Measurements from ENCODE around the gene PLA2G4C. TPM values are rescaled to one million over a fixed set of nuclear protein-coding genes. Genes with fewer than 3 reads are reported as not detected.

PLA2G4C gene
- total RNA-seq, 1 experiment from 2014 or later, result 5.9 TPM

GRCh38 chr19:48033604-48034003 lies 77.0 kb downstream of the PLA2G4C start:
- Histone ChIP-seq H3K4me1 (ENCODE audit: low read length) (no peaks in the 10 kb centered on the region), H3K9ac (ENCODE audit: low read length) (no peak overlapping the region), H3K27ac (ENCODE audit: low read length) (no peak overlapping the region), H3K36me3 (ENCODE audit: insufficient read depth, low read length) (no peaks in the 10 kb centered on the region), H3K4me3 (ENCODE audit: low read length) (no peak overlapping the region), H3K9me3 (ENCODE audit: low read length) (peaks cover 4% of the 10 kb centered on the region), H3K4me2 (ENCODE audit: low read depth, low read length, poor library complexity, severe bottlenecking) (no peak overlapping the region), H2AFZ (ENCODE audit: low read length) (no peak overlapping the region), H3K79me2 (ENCODE audit: low read length) (no peaks in the 10 kb centered on the region), H4K20me1 (ENCODE audit: insufficient read depth, low read depth, low read length) (no peaks in the 10 kb centered on the region), H3K27me3 (ENCODE audit: low read length) (no peaks in the 10 kb centered on the region), H3K9me2 (replicated peaks; ENCODE audit: insufficient read depth, low read length) (no peaks in the 10 kb centered on the region)
- DNase-seq, result no peak

- DNase-seq, result no peak
- Histone ChIP-seq H3K79me2 (ENCODE audit: low read length) (no peaks in the 10 kb centered on the region), H3K36me3 (ENCODE audit: insufficient read depth, low read length) (no peaks in the 10 kb centered on the region), H3K27me3 (ENCODE audit: low read length) (no peaks in the 10 kb centered on the region), H3K27ac (ENCODE audit: low read length) (no peak overlapping the region), H3K9me3 (ENCODE audit: low read length) (no peaks in the 10 kb centered on the region), H3K4me1 (ENCODE audit: low read length) (no peaks in the 10 kb centered on the region), H3K9ac (ENCODE audit: low read length) (no peak overlapping the region), H3K4me2 (ENCODE audit: low read depth, low read length, poor library complexity, severe bottlenecking) (no peak overlapping the region), H3K9me2 (replicated peaks; ENCODE audit: insufficient read depth, low read length) (no peaks in the 10 kb centered on the region), H4K20me1 (ENCODE audit: insufficient read depth, low read depth, low read length) (no peaks in the 10 kb centered on the region), H2AFZ (ENCODE audit: low read length) (no peak overlapping the region), H3K4me3 (ENCODE audit: low read length) (no peak overlapping the region)
Measured at GRCh38 chr19:48030073-48030472, 80.5 kb downstream of the PLA2G4C start.

GRCh38 chr19:48029431-48029830 lies 81.2 kb downstream of the PLA2G4C start:
- Histone ChIP-seq H3K9me2 (replicated peaks; ENCODE audit: insufficient read depth, low read length) (no peaks in the 10 kb centered on the region), H3K4me3 (ENCODE audit: low read length) (no peak overlapping the region), H3K79me2 (ENCODE audit: low read length) (no peaks in the 10 kb centered on the region), H2AFZ (ENCODE audit: low read length) (no peak overlapping the region), H3K36me3 (ENCODE audit: insufficient read depth, low read length) (no peaks in the 10 kb centered on the region), H4K20me1 (ENCODE audit: insufficient read depth, low read depth, low read length) (no peaks in the 10 kb centered on the region), H3K4me2 (ENCODE audit: low read depth, low read length, poor library complexity, severe bottlenecking) (no peak overlapping the region), H3K27me3 (ENCODE audit: low read length) (no peaks in the 10 kb centered on the region), H3K27ac (ENCODE audit: low read length) (no peak overlapping the region), H3K9me3 (ENCODE audit: low read length) (no peaks in the 10 kb centered on the region), H3K4me1 (ENCODE audit: low read length) (no peaks in the 10 kb centered on the region), H3K9ac (ENCODE audit: low read length) (no peak overlapping the region)
- no peak for DNase-seq

DNA sequence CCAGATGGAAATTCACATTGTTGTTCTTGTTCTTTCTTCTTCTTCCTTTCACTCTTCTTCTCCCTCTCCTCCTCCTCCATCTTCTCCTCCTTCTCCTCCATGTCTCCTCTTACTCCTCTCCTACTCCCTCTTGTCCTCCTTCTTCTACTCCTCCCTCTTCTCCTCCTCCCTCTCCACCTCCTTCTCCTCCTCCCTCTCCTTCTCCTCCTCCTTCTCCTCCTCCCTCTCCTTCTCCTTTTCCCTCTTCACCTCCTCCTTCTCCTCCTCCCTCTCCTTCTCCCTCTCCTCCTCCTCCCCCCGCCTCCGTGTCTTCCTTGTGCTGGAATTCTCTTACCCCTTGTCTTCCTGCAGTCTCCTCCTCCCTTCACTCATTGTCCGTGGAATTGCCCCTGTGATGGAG lies 85.1 kb downstream of the PLA2G4C start:
- no peaks in the 10 kb centered on the region for H4K20me1 ChIP-seq (ENCODE audit: insufficient read depth, low read depth, low read length)
- H3K4me2 ChIP-seq (ENCODE audit: low read depth, low read length, poor library complexity, severe bottlenecking), result no peak overlapping the region
- H3K79me2 ChIP-seq (ENCODE audit: low read length), result no peaks in the 10 kb centered on the region
- H3K27ac ChIP-seq (ENCODE audit: low read length), result no peak overlapping the region
- H3K9me3 ChIP-seq (ENCODE audit: low read length), result no peaks in the 10 kb centered on the region
- H3K27me3 ChIP-seq (ENCODE audit: low read length), result no peaks in the 10 kb centered on the region
- no peaks in the 10 kb centered on the region for H3K9me2 ChIP-seq (replicated peaks; ENCODE audit: insufficient read depth, low read length)
- H2AFZ ChIP-seq (ENCODE audit: low read length), result no peak overlapping the region
- no peaks in the 10 kb centered on the region for H3K4me1 ChIP-seq (ENCODE audit: low read length)
- H3K4me3 ChIP-seq (ENCODE audit: low read length), result no peak overlapping the region
- no peak for DNase-seq
- H3K36me3 ChIP-seq (ENCODE audit: insufficient read depth, low read length), result no peaks in the 10 kb centered on the region
- no peak overlapping the region for H3K9ac ChIP-seq (ENCODE audit: low read length)

- Histone ChIP-seq H3K36me3 (ENCODE audit: insufficient read depth, low read length) (no peaks in the 10 kb centered on the region), H3K9me2 (replicated peaks; ENCODE audit: insufficient read depth, low read length) (no peaks in the 10 kb centered on the region), H3K4me3 (ENCODE audit: low read length) (no peak overlapping the region), H3K9me3 (ENCODE audit: low read length) (no peaks in the 10 kb centered on the region), H3K79me2 (ENCODE audit: low read length) (no peaks in the 10 kb centered on the region), H3K4me1 (ENCODE audit: low read length) (no peaks in the 10 kb centered on the region), H4K20me1 (ENCODE audit: insufficient read depth, low read depth, low read length) (no peaks in the 10 kb centered on the region), H3K27ac (ENCODE audit: low read length) (no peak overlapping the region), H3K9ac (ENCODE audit: low read length) (no peak overlapping the region), H3K4me2 (ENCODE audit: low read depth, low read length, poor library complexity, severe bottlenecking) (no peak overlapping the region), H3K27me3 (ENCODE audit: low read length) (no peaks in the 10 kb centered on the region), H2AFZ (ENCODE audit: low read length) (no peak overlapping the region)
- no peak for DNase-seq
Measured at GRCh38 chr19:48023518-48023917, 87.1 kb downstream of the PLA2G4C start.

DNA sequence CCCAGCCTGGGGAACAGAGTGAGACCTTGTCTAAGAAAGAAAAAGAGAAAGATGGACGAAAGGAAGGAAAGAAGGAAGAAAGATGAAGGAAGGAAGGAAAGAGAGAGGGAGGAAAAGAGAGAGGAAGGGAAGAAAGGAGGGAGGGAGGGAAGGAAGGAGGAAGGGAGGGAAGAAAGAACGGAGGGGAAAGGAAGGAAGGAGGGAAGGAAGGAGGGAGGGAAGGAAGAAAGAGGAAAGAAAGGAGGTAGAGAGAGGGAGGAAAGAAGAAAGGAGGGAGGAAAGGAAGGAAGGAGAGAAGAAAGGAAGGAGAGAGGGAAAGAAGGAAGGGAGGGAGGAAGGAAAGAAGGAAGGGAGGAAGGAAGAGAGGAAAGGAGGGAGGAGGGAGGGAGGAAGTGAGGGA lies 87.6 kb downstream of the PLA2G4C start:
- H3K79me2 ChIP-seq (ENCODE audit: low read length), result no peaks in the 10 kb centered on the region
- no peak overlapping the region for H3K27ac ChIP-seq (ENCODE audit: low read length)
- H3K4me1 ChIP-seq (ENCODE audit: low read length), result no peaks in the 10 kb centered on the region
- H3K9ac ChIP-seq (ENCODE audit: low read length), result no peak overlapping the region
- no peaks in the 10 kb centered on the region for H3K9me2 ChIP-seq (replicated peaks; ENCODE audit: insufficient read depth, low read length)
- no peak overlapping the region for H3K4me2 ChIP-seq (ENCODE audit: low read depth, low read length, poor library complexity, severe bottlenecking)
- no peak overlapping the region for H3K4me3 ChIP-seq (ENCODE audit: low read length)
- no peaks in the 10 kb centered on the region for H4K20me1 ChIP-seq (ENCODE audit: insufficient read depth, low read depth, low read length)
- no peaks in the 10 kb centered on the region for H3K36me3 ChIP-seq (ENCODE audit: insufficient read depth, low read length)
- H2AFZ ChIP-seq (ENCODE audit: low read length), result no peak overlapping the region
- H3K9me3 ChIP-seq (ENCODE audit: low read length), result no peaks in the 10 kb centered on the region
- DNase-seq, result no peak
- H3K27me3 ChIP-seq (ENCODE audit: low read length), result no peaks in the 10 kb centered on the region

DNA sequence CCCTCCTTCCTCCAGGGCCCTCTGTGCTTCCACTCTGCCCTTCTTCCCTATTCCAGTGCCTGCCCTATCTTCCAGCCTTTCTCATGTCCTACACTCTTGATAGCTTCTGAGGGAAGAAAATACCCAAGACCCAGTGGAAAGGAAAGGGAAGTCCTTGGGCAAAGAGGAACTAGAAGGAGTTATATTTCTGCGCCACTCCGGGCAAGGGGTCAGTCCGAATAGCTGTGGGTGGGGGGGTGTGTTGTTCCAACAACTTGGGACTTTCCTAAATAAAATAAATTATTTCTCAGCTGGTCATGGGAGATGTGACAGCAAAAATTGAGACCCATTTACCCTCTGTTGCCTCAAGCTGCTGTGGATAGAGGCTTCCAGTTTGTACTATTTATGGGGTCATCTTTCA lies 89.9 kb downstream of the PLA2G4C start:
- Histone ChIP-seq H3K4me1 (ENCODE audit: low read length) (no peaks in the 10 kb centered on the region), H3K27ac (ENCODE audit: low read length) (no peak overlapping the region), H3K9ac (ENCODE audit: low read length) (no peak overlapping the region), H4K20me1 (ENCODE audit: insufficient read depth, low read depth, low read length) (no peaks in the 10 kb centered on the region), H3K4me2 (ENCODE audit: low read depth, low read length, poor library complexity, severe bottlenecking) (no peak overlapping the region), H3K9me3 (ENCODE audit: low read length) (no peaks in the 10 kb centered on the region), H3K27me3 (ENCODE audit: low read length) (no peaks in the 10 kb centered on the region), H3K79me2 (ENCODE audit: low read length) (no peaks in the 10 kb centered on the region), H3K36me3 (ENCODE audit: insufficient read depth, low read length) (no peaks in the 10 kb centered on the region), H3K9me2 (replicated peaks; ENCODE audit: insufficient read depth, low read length) (no peaks in the 10 kb centered on the region), H2AFZ (ENCODE audit: low read length) (no peak overlapping the region), H3K4me3 (ENCODE audit: low read length) (no peak overlapping the region)
- DNase-seq, result no peak

DNA sequence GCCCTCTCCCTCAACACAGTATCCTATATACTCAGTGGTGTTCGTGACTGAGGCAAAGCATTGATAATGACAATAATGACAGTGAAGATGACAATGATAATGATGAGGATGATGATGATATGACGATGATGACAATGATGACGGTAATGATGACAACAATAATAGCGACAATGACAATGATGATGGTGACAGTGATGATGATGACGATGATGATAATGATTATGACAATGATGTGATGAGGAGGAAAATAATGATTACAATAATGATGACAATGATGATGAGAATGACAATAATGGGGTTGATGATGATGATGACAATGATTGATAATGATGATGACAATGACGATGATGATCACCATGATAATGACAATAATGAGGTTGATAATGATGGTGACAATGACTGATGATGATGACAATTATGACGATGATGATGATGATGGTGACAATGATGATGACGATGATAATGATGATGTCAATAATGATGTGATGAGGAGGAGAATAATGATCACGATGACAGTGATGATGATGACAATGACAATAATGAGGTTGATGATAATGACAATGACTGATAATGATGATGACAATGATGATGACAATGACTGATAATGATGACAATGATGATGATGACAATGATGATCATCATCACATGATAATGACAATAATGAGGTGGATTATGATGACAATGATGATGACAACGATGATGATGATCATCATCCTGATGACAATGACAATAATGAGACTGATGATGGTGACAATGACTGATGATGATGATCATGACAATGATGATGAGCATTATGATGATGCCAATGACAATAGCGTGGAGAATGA lies 99.5 kb downstream of the PLA2G4C start:
- DNase-seq, result no peak
- Histone ChIP-seq H2AFZ (ENCODE audit: low read length) (no peak overlapping the region), H3K9me3 (ENCODE audit: low read length) (0 out of 2 replicates have a peak, but pooled peaks cover 4% of the 10 kb centered on the region), H3K27me3 (ENCODE audit: low read length) (no peaks in the 10 kb centered on the region), H3K36me3 (ENCODE audit: insufficient read depth, low read length) (no peaks in the 10 kb centered on the region), H3K79me2 (ENCODE audit: low read length) (no peaks in the 10 kb centered on the region), H3K4me3 (ENCODE audit: low read length) (no peak overlapping the region), H3K9ac (ENCODE audit: low read length) (no peak overlapping the region), H3K27ac (ENCODE audit: low read length) (no peak overlapping the region), H3K9me2 (replicated peaks; ENCODE audit: insufficient read depth, low read length) (no peaks in the 10 kb centered on the region), H4K20me1 (ENCODE audit: insufficient read depth, low read depth, low read length) (no peaks in the 10 kb centered on the region), H3K4me1 (ENCODE audit: low read length) (no peaks in the 10 kb centered on the region), H3K4me2 (ENCODE audit: low read depth, low read length, poor library complexity, severe bottlenecking) (no peak overlapping the region)

Measured in Karpas-422 (cell line).